Choroid plexus epithelial cell (primary cell): ENCODE data around the gene HHIPL1.

Source experiments
- DNase-seq: peaks from one replicate; pipeline ENCODE4 v3.0.0-alpha.2; 2010; ENCODE audit warnings: low read depth
- H3K4me3 ChIP-seq: 2 replicates; pipeline ENCODE4 v1.5.1; 2011; ENCODE audit warnings: low read depth, mild to moderate bottlenecking, control low read depth, low read length, moderate library complexity
- TF ChIP-seq, protein P1 (sequence below): conservative IDR thresholded peaks from 2 replicates; pipeline ENCODE4 v1.5.1; 2011; ENCODE audit warnings: low read depth, mild to moderate bottlenecking, control low read depth, inconsistent platforms, low read length, moderate library complexity

The HHIPL1 gene

DNA sequence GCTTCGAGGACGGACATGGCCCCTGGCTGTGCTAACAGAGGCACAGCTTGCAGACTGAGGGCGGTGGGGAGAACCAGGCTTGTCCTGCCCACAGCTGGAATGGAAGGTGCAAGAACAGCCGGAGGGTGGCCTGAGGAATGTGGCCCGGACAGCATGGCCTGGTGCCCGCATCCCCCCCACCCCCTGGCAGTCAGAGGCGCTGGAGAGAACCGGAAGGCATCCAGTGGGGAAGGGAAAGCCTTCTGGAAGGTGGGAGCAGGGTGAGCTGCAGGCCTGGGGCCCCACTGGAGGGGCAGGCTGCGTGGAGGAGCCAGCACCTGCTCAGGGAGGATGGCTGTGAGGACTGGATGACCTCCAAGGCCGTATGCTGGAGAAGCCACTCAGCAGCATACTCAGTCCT lies 31.0 kb downstream of the HHIPL1 start:
- no peak overlapping the region for H3K4me3 ChIP-seq
- TF ChIP-seq, protein P1, sequence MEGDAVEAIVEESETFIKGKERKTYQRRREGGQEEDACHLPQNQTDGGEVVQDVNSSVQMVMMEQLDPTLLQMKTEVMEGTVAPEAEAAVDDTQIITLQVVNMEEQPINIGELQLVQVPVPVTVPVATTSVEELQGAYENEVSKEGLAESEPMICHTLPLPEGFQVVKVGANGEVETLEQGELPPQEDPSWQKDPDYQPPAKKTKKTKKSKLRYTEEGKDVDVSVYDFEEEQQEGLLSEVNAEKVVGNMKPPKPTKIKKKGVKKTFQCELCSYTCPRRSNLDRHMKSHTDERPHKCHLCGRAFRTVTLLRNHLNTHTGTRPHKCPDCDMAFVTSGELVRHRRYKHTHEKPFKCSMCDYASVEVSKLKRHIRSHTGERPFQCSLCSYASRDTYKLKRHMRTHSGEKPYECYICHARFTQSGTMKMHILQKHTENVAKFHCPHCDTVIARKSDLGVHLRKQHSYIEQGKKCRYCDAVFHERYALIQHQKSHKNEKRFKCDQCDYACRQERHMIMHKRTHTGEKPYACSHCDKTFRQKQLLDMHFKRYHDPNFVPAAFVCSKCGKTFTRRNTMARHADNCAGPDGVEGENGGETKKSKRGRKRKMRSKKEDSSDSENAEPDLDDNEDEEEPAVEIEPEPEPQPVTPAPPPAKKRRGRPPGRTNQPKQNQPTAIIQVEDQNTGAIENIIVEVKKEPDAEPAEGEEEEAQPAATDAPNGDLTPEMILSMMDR, result no peak
- no peak for DNase-seq

DNA sequence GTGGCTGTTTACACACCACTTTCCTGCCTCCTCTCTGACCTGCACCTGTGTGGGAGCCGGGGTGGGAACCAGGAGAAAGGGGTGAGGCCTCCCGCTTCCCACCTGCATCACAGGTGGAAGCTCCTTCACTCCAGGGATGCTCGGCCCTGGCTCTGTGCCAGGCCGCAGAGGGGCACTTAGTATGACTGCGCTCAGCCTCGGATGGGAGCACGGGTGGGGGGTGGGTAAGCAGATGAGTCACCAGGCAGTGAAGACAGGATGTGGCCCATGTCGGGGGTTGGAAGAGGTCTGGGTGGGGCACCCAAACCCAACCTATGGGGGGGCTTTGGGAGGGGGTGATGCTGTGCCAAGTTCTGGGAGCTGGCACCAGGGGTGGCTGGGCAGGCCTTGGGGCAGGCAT lies 31.7 kb downstream of the HHIPL1 start:
- TF ChIP-seq, protein P1, result no peak
- no peak for DNase-seq
- H3K4me3 ChIP-seq, result no peak overlapping the region

DNA sequence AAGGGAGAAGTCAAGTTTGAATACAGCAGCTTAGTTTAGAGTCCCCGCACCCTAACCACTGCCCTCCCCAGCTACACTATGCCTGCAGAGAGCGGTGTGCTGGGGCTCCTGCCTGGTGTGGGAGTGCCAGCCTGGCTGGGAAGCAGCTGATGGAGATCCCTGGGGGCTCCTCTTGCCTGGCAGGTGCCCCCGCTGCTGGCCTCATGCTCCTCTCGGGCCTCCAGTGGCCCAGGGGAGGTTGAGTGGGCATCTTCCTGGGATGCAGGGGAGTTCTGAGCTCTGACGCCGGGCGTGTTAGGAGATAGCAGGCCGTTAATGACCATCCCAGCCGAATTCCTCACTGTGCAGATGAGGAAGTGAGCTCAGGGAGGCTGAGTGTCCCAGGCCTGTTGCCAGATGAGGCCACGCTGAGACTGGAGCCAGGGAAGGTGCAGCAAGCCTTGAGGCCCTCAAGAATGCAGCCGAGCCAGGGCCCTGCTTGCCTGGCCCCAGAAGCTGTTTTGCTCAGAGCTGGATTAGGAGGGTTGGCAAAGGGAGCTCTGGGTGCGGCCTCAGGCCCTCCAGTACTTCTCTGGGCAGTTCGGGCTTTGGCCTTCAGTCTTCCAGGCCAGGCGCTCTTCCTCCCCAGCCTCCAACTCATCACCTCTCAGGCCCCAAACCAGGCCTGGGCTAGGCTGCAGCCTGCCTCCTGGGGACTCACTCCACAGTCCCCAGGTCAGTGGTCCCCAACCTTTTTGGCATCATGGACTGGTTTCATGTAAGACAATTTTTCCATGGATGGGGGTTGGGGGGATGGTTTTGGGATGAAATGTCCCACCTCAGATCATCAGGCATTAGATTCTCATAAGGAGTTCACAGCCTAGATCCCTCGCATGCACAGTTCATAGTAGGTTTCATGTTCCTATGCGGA lies 32.6 kb downstream of the HHIPL1 start:
- TF ChIP-seq, protein P1, result no peak
- no peak overlapping the region for H3K4me3 ChIP-seq
- no peak for DNase-seq

- no peak for DNase-seq
- TF ChIP-seq, protein P1, result no peak
- no peak overlapping the region for H3K4me3 ChIP-seq
These were observed 33.3 kb downstream of the HHIPL1 start for GRCh38 chr14:99678198-99678597.

- no peak for DNase-seq
- TF ChIP-seq, protein P1, result no peak
- no peak overlapping the region for H3K4me3 ChIP-seq
These were observed 34.2 kb downstream of the HHIPL1 start for GRCh38 chr14:99679111-99679510.

DNA sequence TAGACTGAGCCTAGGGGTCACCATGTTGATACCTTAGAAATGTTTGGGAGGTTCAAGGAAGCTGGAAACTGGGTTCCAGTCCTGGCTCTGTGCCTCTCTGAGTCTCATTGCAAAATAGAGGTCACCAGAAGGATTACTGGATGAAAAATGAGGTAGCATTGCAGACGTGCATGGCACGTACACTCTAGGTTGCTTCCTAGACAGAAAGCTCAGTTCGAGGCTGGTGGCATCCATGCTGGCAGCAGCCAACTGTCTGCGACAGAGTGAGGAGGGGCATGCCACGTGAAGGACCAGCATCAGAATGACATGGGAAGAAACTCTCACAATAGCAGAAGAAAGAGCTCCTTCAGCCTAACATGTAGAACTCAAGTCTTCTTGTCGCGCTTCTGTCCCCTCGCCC lies 34.6 kb downstream of the HHIPL1 start:
- TF ChIP-seq, protein P1, result no peak
- DNase-seq, result no peak
- H3K4me3 ChIP-seq, result no peak overlapping the region

GRCh38 chr14:99679996-99680395 lies 35.1 kb downstream of the HHIPL1 start:
- no peak overlapping the region for H3K4me3 ChIP-seq
- no peak for DNase-seq
- TF ChIP-seq, protein P1, result no peak
